Skin of body (tissue), 2 donors: ENCODE results near the gene CHDH. TPM values are rescaled to one million over a fixed set of nuclear protein-coding genes. Genes with fewer than 3 reads are reported as not detected.

Source experiments
- DNase-seq: peaks from one replicate; lab custom pipeline; 2025; lab: John Stamatoyannopoulos, UW
- total RNA-seq: library from RNA; depleted of rRNA; stranded (reverse); fragments of >200 nt; gene quantifications from one replicate; pipeline ENCODE4 v1.2.3, GENCODE V29; 2014

The CHDH gene
- 0.99 TPM for total RNA-seq

GRCh38 chr3:53846134-53846850 lies at the start of gene CHDH, which contains the start of gene IL17RB:
TSS of gene CHDH (minus strand) at chr3:53846419. CDS start at chr3:53824008, 22,411 bp downstream.
TSS of gene IL17RB (plus strand) at chr3:53846568. CDS start at chr3:53846589, 21 bp downstream.
- no peak for DNase-seq

- DNase-seq: peak; percentile 41
Observed at GRCh38 chr3:53892286-53892637, 46.0 kb upstream of the CHDH start.

GRCh38 chr3:53891497-53892285 lies 45.5 kb upstream of the CHDH start, which contains the start of gene SELENOK:
TSS of gene SELENOK (minus strand) at chr3:53891859.
- peak; percentile 99 for DNase-seq

GRCh38 chr3:53890726-53891475 lies 44.7 kb upstream of the CHDH start:
- DNase-seq: peak; percentile 40

GRCh38 chr3:53888232-53888631 lies 42.0 kb upstream of the CHDH start:
- DNase-seq: no peak

- no peak for DNase-seq
Observed at GRCh38 chr3:53887446-53887845, 41.2 kb upstream of the CHDH start.

- no peak for DNase-seq
Observed at GRCh38 chr3:53885239-53885638, 39.0 kb upstream of the CHDH start.

GRCh38 chr3:53884623-53885022 lies 38.4 kb upstream of the CHDH start:
- no peak for DNase-seq

GRCh38 chr3:53883008-53883407 lies 36.8 kb upstream of the CHDH start:
- no peak for DNase-seq

GRCh38 chr3:53881691-53882593 lies 35.7 kb upstream of the CHDH start, which contains the start of gene ACTR8:
TSS of gene ACTR8 (minus strand) at chr3:53882152. CDS start at chr3:53882101, 51 bp downstream.
- DNase-seq: peak; percentile 80

- no peak for DNase-seq
Observed at GRCh38 chr3:53880396-53881345, 34.5 kb upstream of the CHDH start.

GRCh38 chr3:53865732-53866499 lies 19.7 kb upstream of the CHDH start:
- DNase-seq: no peak

GRCh38 chr3:53863145-53863544 lies 16.9 kb upstream of the CHDH start:
- DNase-seq: no peak

GRCh38 chr3:53862241-53862640 lies 16.0 kb upstream of the CHDH start:
- no peak for DNase-seq

GRCh38 chr3:53860196-53860595 lies 14.0 kb upstream of the CHDH start:
- no peak for DNase-seq

- no peak for DNase-seq
Observed at GRCh38 chr3:53859178-53859577, 13.0 kb upstream of the CHDH start.

GRCh38 chr3:53858096-53858741 lies 12.0 kb upstream of the CHDH start:
- DNase-seq: no peak

GRCh38 chr3:53856964-53857363 lies 10.7 kb upstream of the CHDH start:
- DNase-seq: no peak
